ENCODE data around the gene SRMS. TPM values are rescaled to one million over a fixed set of nuclear protein-coding genes. Genes with fewer than 3 reads are reported as not detected.

SRMS gene
- total RNA-seq, 2 donors from 2014 or later = not detected

GRCh38 chr20:63586797-63587196, 39.2 kb upstream of the SRMS start:
- H3K27ac Mint-ChIP-seq = no peak overlapping the region
- H3K4me1 Mint-ChIP-seq (ENCODE audit: low read depth in 2 of 2) = peaks cover 0 to 2% of the 10 kb centered on the region in 2 donors
- no peak for ATAC-seq
- H3K36me3 Mint-ChIP-seq = no peaks in the 10 kb centered on the region
- no peaks in the 10 kb centered on the region for H3K27me3 Mint-ChIP-seq
- no peaks in the 10 kb centered on the region for H3K9me3 Mint-ChIP-seq
- no peak for DNase-seq (ENCODE audit: low spot score)
- no peak overlapping the region for H3K4me3 Mint-ChIP-seq

DNA sequence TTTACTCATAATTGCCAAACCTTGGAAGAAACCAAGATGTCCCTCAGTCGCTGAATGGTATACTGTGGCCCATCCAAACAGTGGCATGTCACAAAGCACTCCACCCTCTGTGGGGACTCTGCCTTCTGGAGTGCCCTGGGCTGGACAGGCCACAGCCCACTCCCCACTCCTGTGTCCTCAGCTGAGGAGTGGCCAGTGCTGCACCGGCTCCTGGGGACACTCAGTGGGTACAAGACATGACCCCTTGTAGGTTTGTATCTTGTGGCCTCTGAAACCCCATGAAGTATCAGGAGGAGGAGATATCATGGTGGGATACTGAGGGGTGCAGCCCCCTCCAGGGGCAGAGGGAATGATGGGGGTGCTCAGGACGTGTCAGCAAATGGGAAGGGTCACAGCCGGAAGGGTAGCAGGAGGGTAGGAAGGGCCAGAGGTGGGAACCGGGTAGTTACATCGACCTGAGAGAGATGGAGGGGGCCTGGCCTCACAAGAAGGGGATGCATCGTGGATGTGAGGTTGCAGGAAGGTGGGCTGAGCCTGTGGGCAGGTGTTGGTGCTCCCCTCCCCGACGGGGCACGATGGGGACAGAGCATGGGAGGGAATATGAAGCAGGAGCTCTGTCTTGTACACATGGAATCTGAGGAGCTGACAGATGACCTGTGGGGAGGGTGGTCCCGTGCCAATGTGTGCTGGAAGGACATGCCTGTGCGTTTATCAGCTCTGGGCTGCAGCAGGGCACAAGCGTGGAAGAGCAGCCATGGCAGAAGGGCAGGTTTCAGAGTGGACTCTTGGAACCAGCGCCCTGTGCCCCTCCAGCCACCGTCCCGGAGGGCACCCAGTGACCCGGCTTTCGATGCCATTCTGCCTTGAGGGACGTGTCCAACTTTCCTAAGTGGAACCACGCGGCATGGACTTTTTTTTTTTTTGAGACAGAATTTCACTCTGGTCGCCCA, 38.3 kb upstream of the SRMS start:
- Mint-ChIP-seq H3K27me3 (no peaks in the 10 kb centered on the region), H3K27ac (no peak overlapping the region), H3K4me3 (no peak overlapping the region), H3K9me3 (no peaks in the 10 kb centered on the region), H3K4me1 (ENCODE audit: low read depth in 2 of 2) (peaks cover 0 to 2% of the 10 kb centered on the region in 2 donors), H3K36me3 (no peaks in the 10 kb centered on the region)
- no peak for DNase-seq (ENCODE audit: low spot score)
- ATAC-seq = no peak

DNA sequence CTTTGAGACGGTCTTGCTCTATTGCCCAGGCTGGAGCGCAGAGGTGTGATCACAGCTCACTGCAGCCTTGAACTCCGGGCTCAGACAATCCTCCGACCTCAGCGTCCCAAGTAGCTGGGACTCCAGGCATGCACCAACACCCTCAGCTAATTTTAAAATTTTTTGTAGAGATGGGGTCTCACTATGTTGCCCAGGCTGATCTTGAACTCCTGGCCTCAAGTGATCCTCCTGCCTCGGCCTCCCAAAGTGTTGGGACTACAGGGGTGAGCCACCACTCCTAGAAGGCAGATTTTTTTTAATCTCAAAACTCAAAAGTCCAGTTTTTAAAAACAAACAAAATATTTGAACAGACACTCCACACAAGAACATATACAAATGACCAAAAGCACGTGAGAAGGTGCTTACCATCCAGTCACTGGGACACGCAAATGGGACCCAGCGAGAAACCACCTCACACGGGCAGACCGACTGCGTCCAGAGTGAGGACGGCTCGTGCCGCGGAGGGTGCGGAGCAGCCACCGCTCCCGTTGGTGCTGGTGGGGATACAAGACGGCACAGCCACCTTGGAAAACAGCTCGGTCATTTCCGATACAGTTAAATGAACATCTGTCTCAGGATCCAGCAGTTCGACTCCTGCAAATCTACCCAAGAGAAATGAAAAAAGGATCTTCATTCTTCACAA, 35.0 kb upstream of the SRMS start:
- peaks cover 0 to 3% of the 10 kb centered on the region in 2 donors for H3K27me3 Mint-ChIP-seq
- peaks cover 0 to 2% of the 10 kb centered on the region in 2 donors for H3K4me1 Mint-ChIP-seq (ENCODE audit: low read depth in 2 of 2)
- DNase-seq (ENCODE audit: low spot score) (no peak), ATAC-seq (no peak)
- no peak overlapping the region for H3K27ac Mint-ChIP-seq
- H3K36me3 Mint-ChIP-seq = no peaks in the 10 kb centered on the region
- H3K4me3 Mint-ChIP-seq = no peak overlapping the region
- H3K9me3 Mint-ChIP-seq = no peaks in the 10 kb centered on the region

DNA sequence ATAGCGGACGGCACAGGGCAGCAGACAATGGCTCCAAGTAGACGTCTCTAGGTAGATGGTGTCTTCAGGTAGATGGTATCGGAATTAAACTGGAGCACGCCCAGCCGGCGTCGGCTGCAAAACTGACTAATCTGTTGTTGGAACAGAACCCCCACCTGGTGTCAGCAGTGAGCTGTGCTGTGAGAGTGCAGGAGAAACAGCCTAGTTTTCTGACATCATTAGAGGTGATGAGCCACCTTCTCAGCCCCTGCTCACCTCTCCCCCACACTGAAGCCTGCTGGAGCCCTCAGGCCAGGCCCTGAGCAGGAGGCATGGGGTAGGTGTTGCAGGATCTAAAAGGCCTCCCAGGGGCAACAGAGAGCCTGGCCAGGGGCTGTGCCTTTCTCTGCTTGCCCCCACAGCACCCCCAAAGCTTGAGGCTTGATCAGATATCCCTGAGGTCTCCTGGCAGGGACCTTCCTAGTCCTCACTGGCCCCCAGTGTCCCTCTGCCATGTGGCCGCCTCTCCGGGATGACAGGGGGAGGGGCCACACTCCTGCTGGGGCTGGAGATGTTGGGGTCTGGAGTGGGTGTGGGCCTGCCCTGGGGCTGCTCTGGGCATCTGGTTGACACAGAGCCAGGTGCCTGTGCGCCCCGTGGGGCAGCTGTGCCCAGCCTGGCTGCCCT, 33.4 kb upstream of the SRMS start:
- ATAC-seq (peak in 1 of 2 donors; percentile 50), DNase-seq (ENCODE audit: low spot score) (no peak)
- no peaks in the 10 kb centered on the region for H3K9me3 Mint-ChIP-seq
- H3K27me3 Mint-ChIP-seq = peaks cover 5 to 6% of the 10 kb centered on the region in 2 donors
- H3K4me1 Mint-ChIP-seq (ENCODE audit: low read depth in 2 of 2) = peaks cover 0 to 4% of the 10 kb centered on the region in 2 donors
- no peak overlapping the region for H3K4me3 Mint-ChIP-seq
- no peaks in the 10 kb centered on the region for H3K36me3 Mint-ChIP-seq
- H3K27ac Mint-ChIP-seq = no peak overlapping the region

GRCh38 chr20:63579017-63579694, 31.6 kb upstream of the SRMS start:
- Mint-ChIP-seq H3K27me3 (peaks cover 5 to 6% of the 10 kb centered on the region in 2 donors), H3K36me3 (no peaks in the 10 kb centered on the region), H3K27ac (no peak overlapping the region), H3K9me3 (no peaks in the 10 kb centered on the region), H3K4me1 (ENCODE audit: low read depth in 2 of 2) (peaks cover 0 to 2% of the 10 kb centered on the region in 2 donors), H3K4me3 (no peak overlapping the region)
- no peak for ATAC-seq
- DNase-seq (ENCODE audit: low spot score) = no peak

DNA sequence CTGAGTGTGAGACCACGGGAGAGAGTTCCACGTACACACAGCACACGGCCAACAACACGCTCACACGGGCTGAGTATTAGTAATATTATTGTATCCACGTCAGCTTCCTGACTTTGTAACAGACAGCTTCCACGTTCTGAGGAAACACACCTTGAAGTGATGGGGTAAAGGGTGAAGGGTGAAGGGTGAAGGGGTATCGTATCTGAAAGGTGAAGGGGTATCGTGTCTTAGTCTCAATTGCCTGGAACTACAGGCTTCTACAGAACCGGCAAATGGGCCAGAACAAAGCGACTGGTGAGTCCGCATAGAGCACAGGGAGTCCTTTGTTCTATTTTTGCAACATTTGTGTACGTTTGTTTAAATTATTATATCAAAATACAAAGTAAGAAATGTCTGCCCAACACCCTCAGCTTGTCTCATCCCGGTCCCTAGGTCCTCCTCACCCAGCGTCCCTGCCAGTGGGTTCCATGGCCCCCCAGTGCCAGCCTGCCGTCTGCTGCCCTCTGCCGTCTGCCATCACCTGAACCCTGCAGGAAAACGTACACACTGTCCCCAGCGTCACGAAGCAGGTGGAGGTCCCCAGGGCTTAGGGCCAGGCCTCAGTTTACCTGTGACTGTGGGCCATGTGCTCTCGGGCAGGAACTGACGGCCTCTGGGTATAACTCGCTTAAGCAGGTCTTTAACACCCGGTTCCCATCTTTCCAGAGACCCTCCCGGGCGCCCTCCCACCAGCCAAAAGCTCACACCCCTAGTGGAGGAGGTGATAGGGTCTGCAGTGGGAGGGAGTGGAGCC, 30.9 kb upstream of the SRMS start:
- H3K27me3 Mint-ChIP-seq = peaks cover 5 to 6% of the 10 kb centered on the region in 2 donors
- ATAC-seq (no peak), DNase-seq (ENCODE audit: low spot score) (no peak)
- H3K9me3 Mint-ChIP-seq = no peaks in the 10 kb centered on the region
- no peak overlapping the region for H3K27ac Mint-ChIP-seq
- H3K4me3 Mint-ChIP-seq = no peak overlapping the region
- peaks cover 0 to 5% of the 10 kb centered on the region in 2 donors for H3K4me1 Mint-ChIP-seq (ENCODE audit: low read depth in 2 of 2)
- H3K36me3 Mint-ChIP-seq = no peaks in the 10 kb centered on the region

- DNase-seq (ENCODE audit: low spot score) (no peak), ATAC-seq (no peak)
- Mint-ChIP-seq H3K4me1 (ENCODE audit: low read depth in 2 of 2) (peaks cover 0 to 5% of the 10 kb centered on the region in 2 donors), H3K27ac (no peak overlapping the region), H3K4me3 (no peak overlapping the region), H3K9me3 (no peaks in the 10 kb centered on the region), H3K27me3 (peaks cover 5 to 6% of the 10 kb centered on the region in 2 donors), H3K36me3 (no peaks in the 10 kb centered on the region)
Observed at GRCh38 chr20:63577317-63577894, 29.9 kb upstream of the SRMS start.

DNA sequence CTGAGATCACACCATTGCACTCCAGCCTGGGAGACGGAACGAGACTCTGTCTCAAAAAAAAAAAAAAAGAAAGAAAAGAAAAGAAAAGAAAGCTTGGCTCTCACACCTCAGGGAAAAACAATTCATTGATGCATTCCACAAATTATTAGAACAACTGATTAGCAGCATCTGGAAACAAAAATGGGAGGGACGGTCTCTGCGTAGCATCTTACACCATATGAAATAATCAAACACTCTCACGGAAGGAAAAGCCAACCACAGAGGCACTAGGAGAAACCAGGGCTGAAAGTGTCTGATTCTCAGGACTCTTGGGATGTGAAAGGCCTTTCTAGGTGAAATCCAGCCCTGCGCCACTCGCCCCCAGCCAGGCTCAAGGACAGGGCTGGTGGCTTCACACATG, 28.8 kb upstream of the SRMS start:
- H3K27ac Mint-ChIP-seq = no peak overlapping the region
- H3K4me3 Mint-ChIP-seq = peak overlapping the region; percentile 41
- H3K27me3 Mint-ChIP-seq = peaks cover 5 to 6% of the 10 kb centered on the region in 2 donors
- ATAC-seq = no peak
- H3K4me1 Mint-ChIP-seq (ENCODE audit: low read depth in 2 of 2) = peaks cover 0 to 5% of the 10 kb centered on the region in 2 donors
- no peak for DNase-seq (ENCODE audit: low spot score)
- H3K36me3 Mint-ChIP-seq = no peaks in the 10 kb centered on the region
- no peaks in the 10 kb centered on the region for H3K9me3 Mint-ChIP-seq

DNA sequence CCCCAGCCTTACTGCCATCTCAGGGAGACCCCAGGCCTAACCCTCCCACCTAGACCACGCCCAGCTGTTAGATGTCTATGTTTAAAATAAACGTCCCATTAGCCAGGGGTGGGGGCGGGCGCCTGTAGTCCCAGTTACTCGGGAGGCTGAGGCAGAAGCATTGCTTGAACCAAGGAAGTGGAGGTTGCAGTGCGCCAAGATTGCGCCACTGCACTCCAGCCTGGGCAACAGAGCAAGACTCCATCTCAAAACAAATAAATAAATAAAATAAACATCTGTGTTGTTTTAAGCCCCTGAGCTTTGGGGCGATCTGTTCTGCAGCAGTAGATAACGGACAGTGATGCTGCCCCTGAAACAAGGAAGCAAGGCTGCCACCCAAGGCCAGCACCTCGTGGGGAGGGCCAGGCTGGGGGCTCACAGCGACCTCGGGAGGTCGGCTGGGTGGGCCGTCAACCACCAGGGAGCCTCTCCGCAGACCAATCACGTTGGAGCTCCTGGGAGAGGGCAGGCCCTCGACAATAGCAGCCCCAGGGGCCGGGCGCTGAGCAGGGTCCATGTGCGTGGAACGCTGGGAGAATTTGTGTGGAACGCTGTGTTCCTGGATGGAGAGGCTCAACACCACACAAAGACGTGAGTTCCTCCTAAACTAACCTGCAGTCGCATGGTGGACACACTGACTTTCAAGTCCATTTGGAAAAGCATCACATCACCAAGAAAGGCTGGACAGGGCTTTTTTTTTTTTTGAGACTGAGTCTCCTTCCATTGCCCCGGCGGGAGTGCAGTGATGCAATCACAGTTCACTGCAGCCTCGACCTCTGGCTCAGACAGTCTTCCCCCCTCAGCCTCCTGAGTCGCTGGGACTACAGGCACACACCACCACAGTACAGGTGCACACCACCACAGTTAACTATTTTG, 27.5 kb upstream of the SRMS start:
- ATAC-seq (no peak), DNase-seq (ENCODE audit: low spot score) (no peak)
- H3K36me3 Mint-ChIP-seq = no peaks in the 10 kb centered on the region
- no peaks in the 10 kb centered on the region for H3K9me3 Mint-ChIP-seq
- no peak overlapping the region for H3K27ac Mint-ChIP-seq
- peaks cover 5 to 6% of the 10 kb centered on the region in 2 donors for H3K27me3 Mint-ChIP-seq
- H3K4me1 Mint-ChIP-seq (ENCODE audit: low read depth in 2 of 2) = peaks cover 0 to 5% of the 10 kb centered on the region in 2 donors
- peak overlapping the region; percentile 25 for H3K4me3 Mint-ChIP-seq

DNA sequence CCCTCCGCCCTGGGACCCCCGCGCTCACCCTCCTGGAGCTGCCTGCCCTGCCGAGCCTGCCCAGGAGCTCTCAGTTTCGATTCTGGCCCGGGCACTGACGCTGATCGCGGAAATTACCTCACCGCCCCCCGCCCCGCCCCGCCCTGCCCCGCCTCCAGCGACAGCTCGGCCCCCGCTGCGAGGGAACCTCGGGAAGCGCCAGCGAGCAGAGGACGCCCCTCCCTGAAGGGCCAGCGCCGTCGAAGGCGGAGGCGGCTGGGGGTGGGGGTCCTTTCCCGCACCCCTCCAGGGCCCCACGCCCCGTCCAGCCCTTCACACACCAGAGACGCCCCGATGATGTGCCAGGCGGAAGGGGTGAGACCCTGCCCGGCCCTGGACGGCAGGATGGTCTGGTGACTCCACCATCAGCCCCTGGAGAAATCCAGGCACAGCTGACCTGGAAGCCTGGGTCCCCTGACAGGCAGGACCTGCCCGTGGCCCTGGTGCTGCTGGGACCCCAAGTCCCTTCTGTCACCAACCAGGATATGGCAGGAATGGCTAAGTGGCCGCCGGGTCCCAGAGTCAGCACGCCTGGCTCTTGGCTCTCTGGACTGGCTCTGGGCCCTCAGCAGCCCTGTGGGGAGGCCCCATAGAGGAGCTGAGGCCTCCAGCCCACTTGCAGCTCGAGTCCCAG, 26.7 kb upstream of the SRMS start, which contains the start of gene HELZ2:
TSS of gene HELZ2 (minus strand) at position 84 of the 673 bp plus-strand sequence. CDS start 1,854 bp downstream, outside the sequence.
- H3K27me3 Mint-ChIP-seq = peaks cover 5 to 6% of the 10 kb centered on the region in 2 donors
- H3K36me3 Mint-ChIP-seq = no peaks in the 10 kb centered on the region
- H3K4me3 Mint-ChIP-seq = peak within 1 kb of the TSS; percentile 81
- H3K27ac Mint-ChIP-seq = peak within 1 kb of the TSS in 1 of 2 donors; percentile 62
- peak; percentile 79 for DNase-seq (ENCODE audit: low spot score)
- peaks cover 2 to 6% of the 10 kb centered on the region in 2 donors for H3K4me1 Mint-ChIP-seq (ENCODE audit: low read depth in 2 of 2)
- H3K9me3 Mint-ChIP-seq = no peaks in the 10 kb centered on the region
- ATAC-seq = peak; percentile 91 to 96

- H3K27me3 Mint-ChIP-seq = peaks cover 3 to 6% of the 10 kb centered on the region in 2 donors
- H3K27ac Mint-ChIP-seq = peak overlapping the region in 1 of 2 donors; percentile 62
Observed at GRCh38 chr20:63573647-63574131, 26.1 kb upstream of the SRMS start.

More at GRCh38 chr20:63573647-63574131, 26.1 kb upstream of the SRMS start:
- no peak for DNase-seq (ENCODE audit: low spot score)
- peaks cover 4 to 10% of the 10 kb centered on the region in 2 donors for H3K4me1 Mint-ChIP-seq (ENCODE audit: low read depth in 2 of 2)
- ATAC-seq = peak; percentile 54 to 68
- peak overlapping the region; percentile 81 for H3K4me3 Mint-ChIP-seq
- H3K36me3 Mint-ChIP-seq = no peaks in the 10 kb centered on the region
- no peaks in the 10 kb centered on the region for H3K9me3 Mint-ChIP-seq
